ENCODE results near the gene TARBP1. TPM values are rescaled to one million over a fixed set of nuclear protein-coding genes. Genes with fewer than 3 reads are reported as not detected.

TARBP1 gene
- total and polyA plus RNA-seq, 2 of the 13 experiments (the other 11 are each of a cell fraction or from before 2014, with no cell fraction given), result 37.7 to 67.0 TPM

GRCh38 chr1:234467821-234468220, 11.2 kb downstream of the TARBP1 start:
- H3K4me2 ChIP-seq (ENCODE audit: low read depth, low read length), result no peak overlapping the region
- no peak overlapping the region for H3K9ac ChIP-seq (ENCODE audit: insufficient read depth, low read depth, low read length)
- ChIA-PET CTCF (ENCODE audit: low intra/inter-chr PET ratio, low total read pairs) (no interaction called here), POLR2A (no interaction called here)
- BruUV-seq (replicated peaks), result no TSS peak
- H2AFZ ChIP-seq (ENCODE audit: low read length), result no peak overlapping the region
- H3K36me3 ChIP-seq (replicated peaks in 1 of 2; ENCODE audit: control insufficient read depth in 1 of 2, insufficient read depth in 2 of 2, low read length in 2 of 2), result peaks cover 2 to 26% of the 10 kb centered on the region in 2 experiments
- no peaks in the 10 kb centered on the region for H3K27me3 ChIP-seq (ENCODE audit: control insufficient read depth in 1 of 2, insufficient read depth in 2 of 2, low read length in 2 of 2)
- H3K9me3 ChIP-seq (ENCODE audit: low read length), result no peaks in the 10 kb centered on the region
- FAIRE-seq (no peak), DNase-seq (ENCODE audit: low spot score) (no peak), ATAC-seq (no peak)
- no peaks in the 10 kb centered on the region for H3K79me2 ChIP-seq (ENCODE audit: insufficient read depth, low read length)
- H4K20me1 ChIP-seq (ENCODE audit: insufficient read depth, low read length), result no peaks in the 10 kb centered on the region
- in situ Hi-C loops (cut with HindIII; ENCODE audit: extremely low pct_ligation_motif_present, low pct_unique_long_range_greater_than_20kb), result no loop called here
- 86% methylated on average over 6 of the region's 6 CpGs for WGBS (ENCODE audit: low lambda C conversion rate)
- H3K4me1 ChIP-seq (ENCODE audit: insufficient read depth, low read length), result peaks cover 15% of the 10 kb centered on the region
- TF ChIP-seq KMT2B (CRISPR knock-in tag; IDR thresholded peaks at IDR 0.05), result no peak
- no peak for TF ChIP-seq ISL2 (CRISPR knock-in tag; IDR thresholded peaks at IDR 0.05)
- no peak for TF ChIP-seq MAFK (conservative IDR thresholded peaks at IDR 0.05 in 1 of 2, IDR thresholded peaks at IDR 0.05 in 1 of 2; ENCODE audit: low read length in 2 of 2)
- TF ChIP-seq ARNT2 (CRISPR knock-in tag; IDR thresholded peaks at IDR 0.05; ENCODE audit: low read depth), result no peak
- TF ChIP-seq ZNF382 (CRISPR knock-in tag; IDR thresholded peaks at IDR 0.05; ENCODE audit: borderline replicate concordance), result no peak
- TF ChIP-seq ZNF235 (CRISPR knock-in tag; IDR thresholded peaks at IDR 0.05; ENCODE audit: borderline replicate concordance), result no peak
- no peak for TF ChIP-seq ZNF501 (CRISPR knock-in tag; IDR thresholded peaks at IDR 0.05)
- TF ChIP-seq FOXP4 (CRISPR knock-in tag; IDR thresholded peaks at IDR 0.05), result no peak
- no peak for TF ChIP-seq THRA (CRISPR knock-in tag; IDR thresholded peaks at IDR 0.05; ENCODE audit: borderline replicate concordance)
- no peak for TF ChIP-seq FLYWCH1 (CRISPR knock-in tag; IDR thresholded peaks at IDR 0.05)
- intact Hi-C loops (cut with micrococcal nuclease; ENCODE audit: unreplicated experiment), result no loop called here
- H3K4me3 ChIP-seq (replicated peaks in 1 of 3; ENCODE audit: insufficient read depth in 1 of 3, low read depth in 2 of 3, low read length in 3 of 3), result no peak overlapping the region
- H3K27ac ChIP-seq (ENCODE audit: extremely low read length, insufficient read depth, low read length), result no peak overlapping the region
